IMR-90 (cell line): ENCODE data around the gene ZNF3. TPM values are rescaled to one million over a fixed set of nuclear protein-coding genes. Genes with fewer than 3 reads are reported as not detected.
"Not testable (repeated sequence)": the region's sequence is repeated elsewhere in the genome, so short reads cannot be mapped to it uniquely, and the experiment has no call there.

Experiments used
- ATAC-seq: fragments of 200-7000 bp; cut with Tn5 transposase; 2 replicates; pipeline ENCODE4 v1.9.1; 2020; ENCODE audit warnings: low read depth, mild to moderate bottlenecking, moderate library complexity
- BruUV-seq: library from RNA; stranded (reverse); fragments of 400-500 nt; replicated peaks from 2 replicates; lab custom pipeline; 2021; lab: Mats Ljungman, UMichigan
- CTCF ChIA-PET: fragments of 300-600 bp; formaldehyde crosslinking; extraction: SDS; loops from one replicate; lab custom pipeline; 2021; ENCODE audit warnings: antibody characterized with exemption; lab: Yijun Ruan, JAX
- POLR2A ChIA-PET: fragments of 300-600 bp; sonication (Branson Sonifier 250); formaldehyde crosslinking; loops from one replicate; lab custom pipeline; 2022; ENCODE audit warnings: antibody characterized with exemption; ENCODE audit not compliant: unreplicated experiment; lab: Charles Lee
- DNase-seq: peaks from one replicate; pipeline ENCODE4 v3.0.0; 2013
- H2AFZ ChIP-seq: replicated peaks from 2 replicates; pipeline ENCODE3; 2013; ENCODE audit warnings: low read length, mild to moderate bottlenecking; ENCODE audit not compliant: poor library complexity
- H2AK5ac ChIP-seq: 2 replicates; pipeline ENCODE4 v1.6.1; 2013; ENCODE audit warnings: low read depth, low read length, inconsistent platforms
- H2AK9ac ChIP-seq: replicated peaks from 2 replicates; pipeline ENCODE3; 2013; ENCODE audit warnings: mild to moderate bottlenecking, low read depth, low read length, moderate library complexity; ENCODE audit not compliant: poor library complexity
- H2BK120ac ChIP-seq: 2 replicates; pipeline ENCODE4 v1.6.1; 2013; ENCODE audit warnings: low read depth, low read length, inconsistent platforms
- H2BK15ac ChIP-seq: 3 replicates; pipeline ENCODE4 v1.6.1; 2013; ENCODE audit warnings: low read depth, low read length, inconsistent platforms
- H2BK20ac ChIP-seq: 2 replicates; pipeline ENCODE4 v1.6.1; 2013; ENCODE audit warnings: low read depth, mild to moderate bottlenecking, inconsistent platforms, low read length, moderate library complexity
- H2BK5ac ChIP-seq: 2 replicates; pipeline ENCODE4 v1.6.1; 2013; ENCODE audit warnings: mild to moderate bottlenecking, low read depth, low read length, inconsistent platforms; ENCODE audit not compliant: poor library complexity, severe bottlenecking
- H3K14ac ChIP-seq: replicated peaks from 2 replicates; pipeline ENCODE4 v1.6.1; 2013; ENCODE audit warnings: low read depth, low read length, inconsistent platforms
- H3K18ac ChIP-seq: 2 replicates; pipeline ENCODE4 v1.6.1; 2013; ENCODE audit warnings: low read depth, low read length, control low read depth
- H3K23ac ChIP-seq: 2 replicates; pipeline ENCODE4 v1.6.1; 2013; ENCODE audit warnings: low read depth, low read length, inconsistent platforms
- H3K27ac ChIP-seq: 2 replicates; pipeline ENCODE4 v1.5.1; 2013; ENCODE audit warnings: mild to moderate bottlenecking, control low read depth, low read length; ENCODE audit not compliant: insufficient read depth
- H3K27me3 ChIP-seq: 2 replicates; pipeline ENCODE4 v1.6.1; 2013; ENCODE audit warnings: low read length; ENCODE audit not compliant: control insufficient read depth, insufficient read depth
- H3K36me3 ChIP-seq: 2 replicates; pipeline ENCODE4 v1.6.1; 2013; ENCODE audit warnings: low read length, mixed read lengths; ENCODE audit not compliant: control insufficient read depth, insufficient read depth
- H3K4ac ChIP-seq: 2 replicates; pipeline ENCODE4 v1.6.1; 2013; ENCODE audit warnings: low read depth, low read length, inconsistent platforms
- H3K4me1 ChIP-seq: 2 replicates; pipeline ENCODE4 v1.6.1; 2013; ENCODE audit warnings: low read length, mixed read lengths; ENCODE audit not compliant: control insufficient read depth, insufficient read depth
- H3K4me2 ChIP-seq: 2 replicates; pipeline ENCODE4 v1.6.1; 2013; ENCODE audit warnings: low read depth, mild to moderate bottlenecking, control low read depth, low read length, moderate library complexity
- H3K4me3 ChIP-seq: 2 replicates; pipeline ENCODE4 v1.5.1; 2013; ENCODE audit warnings: low read depth, mild to moderate bottlenecking, control low read depth, low read length, moderate library complexity; ENCODE audit not compliant: insufficient read depth
- H3K56ac ChIP-seq: 2 replicates; pipeline ENCODE4 v1.6.1; 2013; ENCODE audit warnings: low read length, inconsistent platforms; ENCODE audit not compliant: insufficient read depth; ENCODE audit errors: extremely low read depth
- H3K79me1 ChIP-seq, 2 experiments: 2 replicates each; pipeline ENCODE4 v1.6.1; 2013; ENCODE audit warnings: low read length in 2 of 2, inconsistent platforms in 1 of 2, low read depth in 1 of 2
- H3K9ac ChIP-seq: 2 replicates; pipeline ENCODE4 v1.6.1; 2013; ENCODE audit warnings: low read depth, low read length, control low read depth
- H3K9me1 ChIP-seq: 2 replicates; pipeline ENCODE4 v1.6.1; 2013; ENCODE audit warnings: low read length, inconsistent platforms; ENCODE audit not compliant: insufficient read depth
- H3K9me3 ChIP-seq: 2 replicates; pipeline ENCODE4 v1.6.1; 2013; ENCODE audit warnings: low read length; ENCODE audit not compliant: control insufficient read depth, insufficient read depth
- H4K20me1 ChIP-seq: 2 replicates; pipeline ENCODE4 v1.6.1; 2013; ENCODE audit warnings: low read length, inconsistent platforms; ENCODE audit not compliant: insufficient read depth
- H4K5ac ChIP-seq: 2 replicates; pipeline ENCODE4 v1.6.1; 2013; ENCODE audit warnings: mild to moderate bottlenecking, low read depth, low read length, control low read depth
- H4K8ac ChIP-seq, 2 experiments: 2 replicates each; pipeline ENCODE4 v1.6.1; 2013; ENCODE audit warnings: low read depth in 2 of 2, low read length in 2 of 2, control low read depth in 1 of 2, inconsistent platforms in 1 of 2
- H4K91ac ChIP-seq: 2 replicates; pipeline ENCODE4 v1.6.1; 2013; ENCODE audit warnings: low read depth, low read length, inconsistent platforms; ENCODE audit not compliant: insufficient read depth
- WGBS, 2 experiments: methylation state at CpG; one replicate each; pipeline versions ENCODE4 v1.1.5 to v1.1.7; 2013; ENCODE audit warnings: missing lambda C conversion rate in 2 of 2; ENCODE audit not compliant: insufficient read length in 1 of 2; ENCODE audit errors: extremely low coverage in 2 of 2; 5-methylcytosine and 5-hydroxymethylcytosine counted together
- dilution Hi-C: fragments of 300-500 bp; cut with HindIII; formaldehyde crosslinking; loops from one replicate; pipeline ENCODE4 v1.14.3; 2018; ENCODE audit warnings: low sequenced_read_pairs; ENCODE audit not compliant: unreplicated experiment
- in situ Hi-C: fragments of 300-500 bp; cut with MboI; formaldehyde crosslinking; loops from 3 replicates; pipeline ENCODE4 v1.14.3; 2019; ENCODE audit warnings: low sequenced_read_pairs, inconsistent platforms, mixed read lengths
- intact Hi-C: fragments of 100-400 bp; cut with micrococcal nuclease; formaldehyde crosslinking; loops from 2 replicates; pipeline ENCODE4 v1.10.0; 2022
- polyA plus RNA-seq, 3 experiments: library from polyadenylated mRNA; depleted of rRNA; stranded (reverse); fragments of >200 nt; gene quantifications; 2 replicates each; pipeline ENCODE4 v1.2.3, GENCODE V29; 2012; ENCODE audit warnings: low replicate concordance in 1 of 3
- total RNA-seq: library from RNA; depleted of rRNA; stranded (reverse); fragments of >200 nt; gene quantifications from 2 replicates; pipeline ENCODE4 v1.2.3, GENCODE V29; 2012

ZNF3 gene
- total and polyA plus RNA-seq, 2 of the 4 experiments (the other 2 are of a cell fraction), result 24.8 to 30.8 TPM

DNA sequence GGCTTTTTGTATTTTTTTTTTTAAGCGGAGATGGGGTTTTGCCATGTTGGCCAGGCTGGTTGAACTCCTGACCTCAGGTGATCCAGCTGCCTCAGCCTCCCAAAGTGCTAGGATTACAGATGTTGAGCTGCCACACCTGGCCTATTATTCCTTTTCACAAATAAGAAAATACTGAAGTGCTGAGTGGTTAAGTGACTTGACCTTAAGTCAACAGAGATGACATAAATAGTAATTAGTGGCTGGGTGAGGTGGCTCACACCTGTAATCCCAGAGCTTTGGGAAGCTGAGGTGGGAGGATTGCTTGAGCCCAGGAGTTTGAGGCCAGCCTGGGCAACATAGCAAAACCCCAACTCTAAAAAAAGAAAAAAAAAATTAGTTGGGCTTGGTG lies 48.7 kb upstream of the ZNF3 start:
- POLR2A ChIA-PET, ATAC-seq, DNase-seq, BruUV-seq, H2AFZ ChIP-seq, H2AK5ac ChIP-seq, H3K27ac ChIP-seq, H3K18ac ChIP-seq, H3K9me3 ChIP-seq, H3K56ac ChIP-seq, dilution Hi-C loops, H3K14ac ChIP-seq, H2AK9ac ChIP-seq, H2BK120ac ChIP-seq, H3K27me3 ChIP-seq, H2BK5ac ChIP-seq, H3K9ac ChIP-seq, H4K8ac ChIP-seq, H3K9me1 ChIP-seq, H4K20me1 ChIP-seq, H2BK20ac ChIP-seq, H3K4ac ChIP-seq, H3K4me1 ChIP-seq, H4K5ac ChIP-seq, H3K4me3 ChIP-seq, H4K91ac ChIP-seq, H3K36me3 ChIP-seq, H2BK15ac ChIP-seq, H3K23ac ChIP-seq, H3K4me2 ChIP-seq: not testable (repeated sequence)
- in situ Hi-C loops (loop anchor here (10.0 kb wide), 1 partner anchor 215 kb away; no protein-coding TSS in a partner anchor), intact Hi-C loops (loop anchor here (2.0 to 5.0 kb wide), 2 partner anchors 135 to 218 kb away; no protein-coding TSS in a partner anchor)
- H3K79me1 ChIP-seq, result peaks cover 10 to 31% of the 10 kb centered on the region in 2 experiments; a peak in 3 of 4 replicates
- WGBS, 2 experiments, result no CpG with 5 or more reads among the region's 1 CpG
- CTCF ChIA-PET, result interaction anchor here (0.7 to 1.1 kb wide), 4 partner anchors 10 to 473 kb away, joined by 3 to 6 read pairs (median 3); partner anchors contain the start of gene GAL3ST4
